Ishikawa (cell line): ENCODE results near the gene ZSWIM6.

Experiments used
- CEBPB ChIP-seq: IDR thresholded peaks from 2 replicates; pipeline ENCODE4 v1.6.1; 2012
- CREB1 ChIP-seq: IDR thresholded peaks from 2 replicates; pipeline ENCODE4 v1.6.1; 2012; ENCODE audit warnings: low read depth
- EP300 ChIP-seq: IDR thresholded peaks from 2 replicates; pipeline ENCODE4 v1.6.1; 2012; ENCODE audit warnings: borderline replicate concordance
- FOXM1 ChIP-seq: IDR thresholded peaks from 2 replicates; pipeline ENCODE4 v1.6.1; 2012; ENCODE audit warnings: low read depth, borderline replicate concordance
- RAD21 ChIP-seq: IDR thresholded peaks from 2 replicates; pipeline ENCODE4 v1.6.1; 2012; ENCODE audit warnings: low read depth
- REST ChIP-seq: IDR thresholded peaks from 2 replicates; pipeline ENCODE4 v1.6.1; 2012; ENCODE audit warnings: low read depth, mild to moderate bottlenecking
- TAF1 ChIP-seq: IDR thresholded peaks from 2 replicates; pipeline ENCODE4 v1.6.1; 2012; ENCODE audit warnings: low read depth, mild to moderate bottlenecking
- TCF12 ChIP-seq: IDR thresholded peaks from 2 replicates; pipeline ENCODE4 v1.6.1; 2012; ENCODE audit warnings: low read depth
- TEAD4 ChIP-seq: IDR thresholded peaks from 2 replicates; pipeline ENCODE4 v1.6.1; 2012
- USF1 ChIP-seq: IDR thresholded peaks from 2 replicates; pipeline ENCODE4 v1.6.1; 2012
- YY1 ChIP-seq: IDR thresholded peaks from 2 replicates; pipeline ENCODE4 v1.6.1; 2012; ENCODE audit warnings: low read depth
- ZBTB7A ChIP-seq: IDR thresholded peaks from 2 replicates; pipeline ENCODE4 v1.6.1; 2012; ENCODE audit warnings: low read depth
- TF ChIP-seq, protein P1 (sequence below): IDR thresholded peaks from 2 replicates; pipeline ENCODE4 v1.6.1; 2012

DNA sequence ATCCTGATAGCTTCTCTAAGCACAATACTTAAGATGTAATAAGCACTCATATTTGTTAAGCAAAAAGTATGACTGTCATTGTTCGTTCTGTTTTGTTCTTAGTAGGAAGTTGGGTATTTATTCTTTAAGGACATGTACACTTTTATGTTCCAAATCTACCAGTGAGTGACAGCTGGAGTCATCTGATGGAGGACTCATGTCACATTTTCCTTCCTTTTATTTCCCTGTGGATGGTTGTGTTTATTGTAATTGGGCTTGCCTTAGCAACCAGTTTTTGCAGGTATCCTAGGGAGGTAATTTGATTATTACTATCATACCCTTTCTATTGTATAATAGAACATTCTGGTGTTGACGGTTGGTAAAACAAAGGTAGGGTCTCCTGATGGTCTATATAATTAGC lies 145.7 kb downstream of the ZSWIM6 start:
- TF ChIP-seq EP300 = no peak
- no peak for TF ChIP-seq YY1
- no peak for TF ChIP-seq TAF1
- TF ChIP-seq, protein P1, sequence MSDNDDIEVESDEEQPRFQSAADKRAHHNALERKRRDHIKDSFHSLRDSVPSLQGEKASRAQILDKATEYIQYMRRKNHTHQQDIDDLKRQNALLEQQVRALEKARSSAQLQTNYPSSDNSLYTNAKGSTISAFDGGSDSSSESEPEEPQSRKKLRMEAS = no peak
- TF ChIP-seq REST = no peak
- TF ChIP-seq CEBPB = no peak
- no peak for TF ChIP-seq RAD21
- no peak for TF ChIP-seq ZBTB7A
- no peak for TF ChIP-seq TEAD4
- no peak for TF ChIP-seq CREB1
- TF ChIP-seq FOXM1 = no peak
- no peak for TF ChIP-seq TCF12
- no peak for TF ChIP-seq USF1
